ENCODE results near the gene FHOD3.

GRCh38 chr18:36354989-36355388, 57.5 kb downstream of the FHOD3 start:
- TF ChIP-seq CTCF (conservative IDR thresholded peaks at IDR 0.05; ENCODE audit: low read depth, low read length) = no peak
- no peak for TF ChIP-seq MXI1 (IDR thresholded peaks at IDR 0.05; ENCODE audit: borderline replicate concordance, low read depth, low read length)
- no peak for TF ChIP-seq FOS (IDR thresholded peaks at IDR 0.05; ENCODE audit: low read depth, low read length)
- TF ChIP-seq RAD21 (IDR thresholded peaks at IDR 0.05; ENCODE audit: low read length) = 0 out of 2 replicates have a peak, but pooled peaks have one; percentile 3
- peak; percentile 27; the same call in 1 of the 2 replicates for TF ChIP-seq BHLHE40 (IDR thresholded peaks at IDR 0.05; ENCODE audit: low read depth, low read length)
- no peak for TF ChIP-seq POLR2A (IDR thresholded peaks at IDR 0.05; ENCODE audit: low read depth, low read length)
- no peak for TF ChIP-seq SMC3 (IDR thresholded peaks at IDR 0.05; ENCODE audit: low read depth, low read length)

Measured in IMR-90 (cell line).